IPS DF 6.9 (cell line): ENCODE measurements around the gene WSB1.
"Not testable (repeated sequence)": the region's sequence is repeated elsewhere in the genome, so short reads cannot be mapped to it uniquely, and the experiment has no call there.

Experiments used
- DNase-seq: peaks from one replicate; pipeline ENCODE4 v3.0.0-alpha.2; 2013; ENCODE audit warnings: low read depth, low spot score
- H3K27ac ChIP-seq: one replicate; pipeline ENCODE4 v1.5.1; 2013; ENCODE audit warnings: low read length, control low read depth
- H3K27me3 ChIP-seq: 2 replicates; pipeline ENCODE4 v1.6.1; 2013; ENCODE audit warnings: mild to moderate bottlenecking, low read length; ENCODE audit not compliant: control insufficient read depth, insufficient read depth
- H3K36me3 ChIP-seq: 2 replicates; pipeline ENCODE4 v1.6.1; 2013; ENCODE audit warnings: low read length; ENCODE audit not compliant: control insufficient read depth, insufficient read depth
- H3K4me1 ChIP-seq: 2 replicates; pipeline ENCODE4 v1.6.1; 2013; ENCODE audit warnings: low read length; ENCODE audit not compliant: control insufficient read depth, insufficient read depth
- H3K4me3 ChIP-seq: 2 replicates; pipeline ENCODE4 v1.5.1; 2013; ENCODE audit warnings: mild to moderate bottlenecking, low read length
- H3K9me3 ChIP-seq: 2 replicates; pipeline ENCODE4 v1.6.1; 2013; ENCODE audit warnings: low read length, inconsistent platforms; ENCODE audit not compliant: control insufficient read depth, insufficient read depth
- WGBS: extraction: QIAGEN DNeasy Blood & Tissue Kit; methylation state at CpG from one replicate; pipeline ENCODE4 v1.1.7; 2013; ENCODE audit warnings: mixed read lengths, missing lambda C conversion rate; ENCODE audit not compliant: insufficient read length, insufficient coverage; 5-methylcytosine and 5-hydroxymethylcytosine counted together

The WSB1 gene

GRCh38 chr17:27257031-27257357 is 36.9 kb upstream of the WSB1 start:
- WGBS: no CpG with 5 or more reads among the region's 4 CpGs
- DNase-seq: no peak
- H3K27me3 ChIP-seq: no peaks in the 10 kb centered on the region
- H3K4me3 ChIP-seq: no peak overlapping the region
- no peaks in the 10 kb centered on the region for H3K36me3 ChIP-seq
- H3K4me1 ChIP-seq: no peaks in the 10 kb centered on the region
- H3K27ac ChIP-seq: no peak overlapping the region
- H3K9me3 ChIP-seq: no peaks in the 10 kb centered on the region

DNA sequence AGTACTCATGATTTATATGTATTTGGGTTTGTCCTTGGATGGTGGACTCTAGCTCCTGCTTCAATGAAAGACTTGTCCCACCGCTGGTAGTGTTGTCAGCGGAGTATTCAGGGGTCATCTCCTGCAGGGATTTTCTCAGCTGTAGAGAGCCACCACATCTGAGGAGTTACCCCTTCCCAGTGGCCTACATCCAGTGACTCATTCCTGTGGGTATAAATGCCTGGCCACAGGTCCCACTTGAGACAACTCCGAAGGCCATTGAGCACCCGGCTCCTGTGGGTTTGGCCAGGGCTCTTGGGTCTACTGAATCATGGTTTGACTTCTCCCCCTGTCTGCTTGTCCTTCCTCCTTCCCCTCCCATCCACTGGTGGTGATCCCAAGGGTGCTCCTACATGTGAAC is 34.6 kb upstream of the WSB1 start:
- Histone ChIP-seq H3K36me3 (no peaks in the 10 kb centered on the region), H3K4me3 (no peak overlapping the region), H3K27ac (no peak overlapping the region), H3K4me1 (no peaks in the 10 kb centered on the region), H3K9me3 (no peaks in the 10 kb centered on the region), H3K27me3 (no peaks in the 10 kb centered on the region)
- WGBS: no CpG with 5 or more reads among the region's 4 CpGs
- no peak for DNase-seq

- Histone ChIP-seq H3K9me3 (no peaks in the 10 kb centered on the region), H3K4me1 (no peaks in the 10 kb centered on the region), H3K27ac (no peak overlapping the region), H3K27me3 (no peaks in the 10 kb centered on the region), H3K4me3 (no peak overlapping the region), H3K36me3 (no peaks in the 10 kb centered on the region)
- no peak for DNase-seq
- no CpG with 5 or more reads among the region's 5 CpGs for WGBS
These were observed 30.5 kb upstream of the WSB1 start for GRCh38 chr17:27263386-27263785.

DNA sequence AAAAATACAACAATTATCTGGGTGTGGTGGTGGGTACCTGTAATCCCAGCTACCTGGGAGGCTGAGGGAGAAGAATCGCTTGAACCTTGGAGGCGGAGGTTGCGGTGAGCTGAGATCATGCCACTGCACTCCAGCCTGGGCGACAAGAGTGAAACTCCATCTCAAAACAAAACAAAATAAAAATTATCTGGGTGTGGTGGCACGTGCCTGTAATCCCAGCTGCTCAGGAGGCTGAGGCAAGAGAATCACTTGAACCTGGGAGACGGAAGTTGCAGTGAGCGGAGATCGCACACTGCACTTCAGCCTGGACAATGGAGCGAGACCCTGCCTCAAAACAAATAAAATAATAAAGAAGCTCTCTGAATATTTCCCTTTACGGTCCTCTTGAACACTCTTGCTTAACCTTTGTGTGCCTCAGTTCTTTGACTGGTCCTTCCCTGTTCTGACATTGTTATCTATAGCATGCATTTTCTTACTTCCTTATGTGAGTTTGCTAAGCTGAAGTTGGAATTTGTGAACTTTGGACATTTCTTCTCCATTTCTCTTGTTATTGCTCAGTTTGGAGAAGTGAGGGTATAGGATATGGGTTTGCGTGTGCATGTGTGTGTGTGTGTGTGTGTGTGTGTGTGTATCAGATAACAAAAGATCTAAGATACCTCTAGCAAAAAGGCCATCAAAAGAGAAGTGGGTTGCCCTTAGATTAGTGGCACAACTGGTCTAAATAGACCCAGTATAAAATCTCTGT is 29.7 kb upstream of the WSB1 start:
- no peaks in the 10 kb centered on the region for H3K27me3 ChIP-seq
- no peaks in the 10 kb centered on the region for H3K36me3 ChIP-seq
- no peaks in the 10 kb centered on the region for H3K4me1 ChIP-seq
- no peak for DNase-seq
- H3K9me3 ChIP-seq: no peaks in the 10 kb centered on the region
- no peak overlapping the region for H3K27ac ChIP-seq
- H3K4me3 ChIP-seq: no peak overlapping the region
- no CpG with 5 or more reads among the region's 11 CpGs for WGBS

DNA sequence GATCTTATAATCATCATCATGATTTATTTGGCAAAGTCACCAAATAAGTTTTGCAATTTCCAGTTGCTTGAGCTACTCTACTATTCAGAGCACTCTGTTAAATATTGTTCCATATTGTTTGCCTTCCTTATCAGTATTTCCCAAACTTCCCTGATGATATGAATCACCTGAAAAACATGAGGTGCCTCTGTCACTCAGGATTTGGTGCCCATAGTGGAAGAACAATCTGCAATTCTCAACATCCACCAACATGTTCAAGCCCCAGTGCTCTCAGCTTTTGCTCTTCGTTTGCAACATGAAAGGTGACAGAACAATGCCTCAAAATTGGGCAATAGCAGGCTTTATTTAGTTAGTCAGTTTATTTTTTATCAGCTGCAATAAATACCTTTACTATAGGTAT is 28.6 kb upstream of the WSB1 start:
- no peaks in the 10 kb centered on the region for H3K27me3 ChIP-seq
- H3K9me3 ChIP-seq: no peaks in the 10 kb centered on the region
- H3K36me3 ChIP-seq: no peaks in the 10 kb centered on the region
- no peak overlapping the region for H3K4me3 ChIP-seq
- no CpG with 5 or more reads among the region's 1 CpG for WGBS
- no peaks in the 10 kb centered on the region for H3K4me1 ChIP-seq
- no peak for DNase-seq
- H3K27ac ChIP-seq: no peak overlapping the region

GRCh38 chr17:27266228-27266627 is 27.7 kb upstream of the WSB1 start:
- Histone ChIP-seq H3K27me3 (no peaks in the 10 kb centered on the region), H3K9me3 (no peaks in the 10 kb centered on the region), H3K36me3 (no peaks in the 10 kb centered on the region), H3K4me1 (no peaks in the 10 kb centered on the region), H3K27ac (no peak overlapping the region), H3K4me3 (no peak overlapping the region)
- no peak for DNase-seq
- no CpG with 5 or more reads among the region's 1 CpG for WGBS

- Histone ChIP-seq H3K4me3 (no peak overlapping the region), H3K9me3 (no peaks in the 10 kb centered on the region), H3K27me3 (no peaks in the 10 kb centered on the region), H3K36me3 (no peaks in the 10 kb centered on the region), H3K4me1 (no peaks in the 10 kb centered on the region), H3K27ac (no peak overlapping the region)
- no CpG with 5 or more reads among the region's 6 CpGs for WGBS
- DNase-seq: no peak
These were observed 25.4 kb upstream of the WSB1 start for GRCh38 chr17:27268394-27269085.

DNA sequence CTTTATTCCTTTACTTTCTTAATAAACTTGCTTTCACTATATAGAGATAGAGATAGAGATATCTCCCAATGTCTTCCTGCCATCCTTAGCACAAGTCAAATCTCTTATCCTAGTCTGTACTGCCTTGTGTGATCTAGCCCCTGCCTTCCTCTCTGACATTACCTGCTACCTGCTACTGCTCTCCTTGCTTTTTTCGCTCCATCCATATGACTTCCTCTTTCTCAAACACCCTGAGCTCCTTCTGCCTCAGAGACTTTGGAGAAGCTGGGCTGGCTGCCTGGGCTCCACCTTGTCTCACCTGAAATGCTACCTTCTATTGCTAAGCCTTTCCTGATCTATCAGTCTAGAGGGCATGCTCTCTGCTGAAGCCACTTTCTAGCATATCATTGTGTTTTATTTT is 24.7 kb upstream of the WSB1 start:
- no peak overlapping the region for H3K27ac ChIP-seq
- H3K27me3 ChIP-seq: no peaks in the 10 kb centered on the region
- DNase-seq: no peak
- H3K9me3 ChIP-seq: no peaks in the 10 kb centered on the region
- H3K36me3 ChIP-seq: no peaks in the 10 kb centered on the region
- H3K4me1 ChIP-seq: no peaks in the 10 kb centered on the region
- H3K4me3 ChIP-seq: no peak overlapping the region
- no CpG with 5 or more reads among the region's 1 CpG for WGBS

DNA sequence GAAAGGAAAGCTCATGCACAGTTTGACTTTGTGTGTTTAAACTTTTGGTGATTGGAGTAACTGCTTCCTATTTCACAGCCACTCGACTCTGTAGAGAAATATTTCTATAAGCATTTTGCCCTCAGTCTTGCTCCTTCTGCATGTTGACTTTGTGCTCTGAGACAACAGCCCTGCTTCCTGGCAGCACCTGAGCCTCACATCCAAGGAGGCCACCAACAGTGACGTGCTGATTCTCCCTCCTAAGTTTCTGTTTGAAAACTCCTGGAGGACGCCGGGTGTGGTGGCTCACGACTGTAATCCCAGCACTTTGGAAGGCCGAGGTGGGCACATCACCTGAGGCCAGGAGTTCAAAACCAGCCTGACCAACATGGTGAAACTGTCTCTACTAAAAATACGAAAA is 23.9 kb upstream of the WSB1 start:
- WGBS: no CpG with 5 or more reads among the region's 7 CpGs
- no peak for DNase-seq
- H3K4me3 ChIP-seq: no peak overlapping the region
- H3K27me3 ChIP-seq: no peaks in the 10 kb centered on the region
- H3K9me3 ChIP-seq: no peaks in the 10 kb centered on the region
- no peaks in the 10 kb centered on the region for H3K36me3 ChIP-seq
- H3K4me1 ChIP-seq: no peaks in the 10 kb centered on the region
- no peak overlapping the region for H3K27ac ChIP-seq

GRCh38 chr17:27276653-27277156 is 17.2 kb upstream of the WSB1 start:
- Histone ChIP-seq H3K27me3 (no peaks in the 10 kb centered on the region), H3K27ac (no peak overlapping the region), H3K4me3 (peak overlapping the region; percentile 14; the same call in 1 of the 2 replicates), H3K4me1 (peaks cover 1% of the 10 kb centered on the region; the same call in 1 of the 2 replicates), H3K36me3 (no peaks in the 10 kb centered on the region), H3K9me3 (no peaks in the 10 kb centered on the region)
- WGBS: no CpG with 5 or more reads among the region's 14 CpGs
- DNase-seq: peak; percentile 85

DNA sequence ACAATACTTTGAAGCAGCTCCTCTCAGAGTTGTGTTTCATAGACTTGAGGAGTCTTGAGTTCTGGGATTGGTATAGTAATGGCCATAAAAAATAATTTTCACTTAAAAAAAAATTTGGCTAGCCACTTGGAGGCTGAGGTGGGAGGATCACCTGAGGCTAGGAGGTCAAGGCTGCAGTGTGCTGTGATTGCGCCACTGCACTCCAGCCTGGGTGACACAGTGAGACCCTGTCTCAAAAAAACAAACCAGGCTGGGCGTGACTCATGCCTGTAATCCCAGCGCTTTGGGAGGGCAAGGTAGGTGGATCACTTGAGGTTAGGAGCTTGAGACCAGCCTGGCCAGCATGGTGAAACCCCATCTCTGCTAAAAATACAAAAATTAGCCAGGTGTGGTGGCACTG is 14.8 kb upstream of the WSB1 start:
- H3K4me3 ChIP-seq, H3K4me1 ChIP-seq, H3K27me3 ChIP-seq, H3K27ac ChIP-seq, H3K9me3 ChIP-seq, DNase-seq, H3K36me3 ChIP-seq: not testable (repeated sequence)
- WGBS: no CpG with 5 or more reads among the region's 3 CpGs
